HG03066 (cell line): ENCODE results near the gene ELFN2.

Source experiments
- ATAC-seq: cut with Tn5 transposase; IDR thresholded peaks from one replicate; pipeline ENCODE4 v1.9.1; 2021; ENCODE audit warnings: low read depth; ENCODE audit not compliant: unreplicated experiment

ELFN2 gene

DNA sequence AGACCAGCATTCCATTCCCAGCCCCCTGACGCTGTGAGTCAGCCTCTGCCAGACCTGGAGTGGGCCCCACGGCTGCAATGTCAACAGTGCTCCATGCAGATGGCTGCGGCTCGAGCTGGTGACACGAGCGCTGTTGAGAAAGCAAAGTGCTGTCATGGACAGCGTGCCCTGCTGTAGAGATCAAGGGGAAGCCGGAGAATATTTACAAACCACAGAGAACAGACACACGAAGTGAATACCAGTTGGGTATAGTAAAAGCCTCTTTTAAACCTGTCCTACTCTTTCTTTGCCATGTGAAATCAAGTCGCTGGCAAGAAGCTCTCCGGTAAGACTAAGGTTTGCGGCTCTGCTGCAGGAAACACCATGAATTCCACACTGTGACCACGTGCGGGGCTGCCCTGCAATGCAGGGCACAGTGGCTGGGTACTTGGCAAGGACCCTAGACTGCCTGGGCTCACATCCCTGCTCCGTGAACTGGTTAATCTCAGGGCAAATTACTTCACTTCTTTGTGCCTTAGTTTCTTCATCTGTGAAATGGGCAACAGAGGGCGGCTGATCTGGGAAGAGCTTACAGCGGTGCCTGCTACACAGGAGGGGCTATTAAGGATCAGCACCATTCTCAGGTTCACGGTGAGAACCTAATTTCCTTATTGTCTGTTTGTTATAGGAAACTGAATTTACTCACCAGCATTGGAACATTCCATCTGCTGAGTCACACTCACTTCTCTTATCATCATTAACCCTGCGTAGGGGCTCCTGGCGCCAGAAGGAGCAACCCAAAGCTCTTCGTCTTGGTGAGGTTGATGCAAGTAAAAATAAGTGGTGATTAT is 27.8 kb upstream of the ELFN2 start:
- no peak for ATAC-seq

DNA sequence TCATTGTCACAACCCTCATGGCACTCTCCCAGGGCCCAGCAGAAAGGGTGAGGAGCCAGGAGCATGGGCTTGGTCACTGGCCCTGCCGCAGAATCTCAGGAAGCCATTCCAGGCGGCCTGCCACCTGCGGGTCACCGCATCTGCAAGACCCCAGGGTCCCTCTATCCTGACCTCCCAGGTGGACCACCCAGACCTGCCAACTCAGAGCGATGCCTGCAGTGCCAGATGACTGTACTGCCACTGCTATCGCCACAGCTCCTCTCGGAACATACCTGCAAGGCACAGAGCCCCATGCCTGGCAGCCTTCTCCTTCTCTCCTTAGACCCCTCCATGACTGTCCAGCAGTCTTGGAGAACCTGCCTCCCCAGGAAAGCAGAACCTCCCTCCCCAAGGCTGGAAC is 26.4 kb upstream of the ELFN2 start:
- ATAC-seq: no peak

DNA sequence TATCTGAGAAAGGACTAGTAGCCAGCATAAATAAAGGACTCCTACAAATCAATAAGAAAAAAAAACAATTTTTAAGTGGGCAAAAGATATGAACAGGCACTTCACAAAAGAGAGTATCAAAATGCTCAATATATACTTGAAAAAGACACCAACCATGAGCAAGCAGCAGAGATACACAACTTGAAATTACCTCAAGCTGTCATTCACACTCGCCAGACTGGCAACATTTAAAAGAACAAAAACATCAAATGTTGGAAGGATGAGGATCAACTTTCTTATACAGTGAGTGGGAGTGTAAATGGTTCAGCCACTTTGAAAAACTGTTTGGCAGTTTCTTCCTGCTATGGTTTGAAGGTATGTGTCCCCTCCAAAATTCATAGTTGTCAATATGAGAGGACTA is 23.9 kb upstream of the ELFN2 start:
- ATAC-seq: no peak

DNA sequence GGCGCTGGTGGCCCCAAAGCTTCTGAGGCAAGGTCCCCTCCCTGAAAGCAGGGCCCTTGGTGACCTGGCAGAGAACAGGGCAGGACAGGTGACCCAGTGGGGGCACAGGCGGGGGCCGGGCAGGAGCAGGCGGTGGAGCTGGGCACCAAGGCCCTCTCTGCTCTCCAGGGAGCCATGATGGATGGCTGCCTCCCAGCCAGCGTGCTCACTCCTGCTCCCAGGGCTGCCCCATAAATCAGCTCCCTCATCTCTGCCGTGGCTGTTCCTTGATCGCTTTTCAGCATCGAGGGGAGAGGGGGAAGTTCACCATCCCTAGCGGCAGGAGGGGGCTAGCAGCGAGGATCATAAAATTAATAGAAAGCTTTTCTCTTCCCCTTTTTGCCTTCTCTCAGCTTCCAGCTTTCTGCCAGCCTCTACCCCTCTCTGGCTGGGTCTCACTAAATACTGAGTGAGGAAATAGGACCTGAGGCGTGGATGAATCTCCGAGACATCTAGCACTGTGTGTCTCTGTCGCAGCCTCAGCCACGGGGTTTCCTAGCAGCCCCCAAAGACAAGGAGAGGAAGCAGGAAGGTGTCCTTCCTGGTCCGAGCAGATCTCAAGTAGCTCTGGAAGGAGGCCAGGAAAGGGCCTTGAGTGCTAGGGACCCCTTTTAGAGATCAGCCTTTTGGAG is 22.2 kb upstream of the ELFN2 start:
- ATAC-seq: no peak

DNA sequence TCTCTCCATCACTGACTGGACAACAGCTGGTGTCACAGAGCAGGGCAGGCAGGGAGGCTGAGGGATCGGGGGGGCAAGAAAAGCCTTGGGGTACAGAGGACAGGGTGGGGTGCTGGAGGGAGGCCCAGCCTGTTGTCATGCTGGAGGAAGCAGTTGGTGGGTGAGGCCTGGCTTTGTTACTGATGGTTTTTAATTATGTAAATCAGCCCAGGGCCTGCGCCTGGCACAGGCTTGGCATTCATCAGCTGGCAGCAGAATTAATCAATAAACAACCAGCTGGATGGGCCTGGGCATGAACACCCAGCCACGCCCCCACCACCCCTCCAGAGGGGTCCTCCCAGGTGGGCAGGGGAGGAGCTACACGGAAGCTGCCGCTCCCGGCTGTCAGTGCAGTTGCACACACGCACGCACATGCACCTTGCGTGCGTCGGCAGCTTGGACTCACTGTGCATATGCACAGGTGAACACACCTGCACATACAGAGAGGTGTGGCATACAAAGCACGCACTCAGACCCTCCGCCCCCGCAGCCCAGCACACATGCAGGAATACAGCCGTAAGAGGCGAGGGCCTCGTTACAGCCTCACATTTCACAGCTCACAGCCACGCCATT is 21.3 kb upstream of the ELFN2 start:
- ATAC-seq: no peak

DNA sequence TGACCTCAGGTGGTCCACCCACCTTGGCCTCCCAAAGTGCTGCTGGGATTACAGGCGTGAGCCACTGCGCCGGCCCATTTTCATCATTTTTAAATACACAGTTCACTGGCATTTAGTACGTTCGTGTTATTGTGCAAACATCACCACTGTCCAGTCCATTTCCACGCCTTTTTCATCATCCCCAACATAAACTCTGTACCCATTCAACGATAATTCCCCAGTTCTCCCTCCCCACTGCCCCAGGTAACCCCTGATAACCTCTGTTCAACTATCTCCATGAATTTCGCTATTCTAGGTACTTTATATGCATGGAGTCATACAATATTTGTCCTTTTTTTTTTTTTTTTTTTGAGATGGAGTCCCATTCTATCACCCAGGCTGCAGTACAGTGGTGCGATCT is 18.2 kb upstream of the ELFN2 start:
- ATAC-seq: no peak

DNA sequence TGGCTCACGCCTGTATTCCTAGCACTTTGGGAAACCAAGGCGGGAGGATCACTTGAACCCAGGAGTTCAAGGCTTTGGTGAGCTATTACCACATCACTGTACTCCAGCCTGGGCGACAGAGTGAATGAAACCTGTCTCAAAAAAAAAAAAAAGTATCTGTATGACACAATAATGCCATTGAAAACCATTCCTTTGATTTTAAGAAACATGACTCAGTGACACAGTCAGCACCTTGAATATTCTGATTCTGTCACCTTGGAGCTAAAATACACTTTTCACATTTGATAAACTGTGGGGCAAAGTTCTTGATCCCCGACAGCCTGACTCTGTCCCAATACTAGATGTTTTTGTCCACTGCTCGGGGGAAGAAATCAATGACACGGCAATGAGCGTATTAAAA is 16.7 kb upstream of the ELFN2 start:
- no peak for ATAC-seq

DNA sequence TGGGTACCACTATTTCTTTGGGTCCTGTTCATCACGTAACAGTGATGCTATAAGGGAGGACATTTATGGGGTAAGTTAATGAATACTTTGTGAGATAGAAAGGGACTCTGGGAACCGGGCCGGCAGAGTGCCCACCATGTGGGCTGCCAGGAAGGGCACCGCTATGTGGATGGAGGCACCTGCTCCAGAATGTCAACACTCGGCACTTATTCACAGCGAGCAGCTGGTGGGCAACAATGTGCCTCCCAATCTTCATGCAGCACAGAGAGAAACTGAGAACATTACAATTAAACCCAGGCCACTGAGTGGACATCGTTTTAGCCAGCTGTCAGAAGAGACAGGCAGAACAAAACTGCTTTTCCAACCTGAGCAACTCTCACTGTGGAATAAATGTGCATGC is 15.8 kb upstream of the ELFN2 start:
- no peak for ATAC-seq

DNA sequence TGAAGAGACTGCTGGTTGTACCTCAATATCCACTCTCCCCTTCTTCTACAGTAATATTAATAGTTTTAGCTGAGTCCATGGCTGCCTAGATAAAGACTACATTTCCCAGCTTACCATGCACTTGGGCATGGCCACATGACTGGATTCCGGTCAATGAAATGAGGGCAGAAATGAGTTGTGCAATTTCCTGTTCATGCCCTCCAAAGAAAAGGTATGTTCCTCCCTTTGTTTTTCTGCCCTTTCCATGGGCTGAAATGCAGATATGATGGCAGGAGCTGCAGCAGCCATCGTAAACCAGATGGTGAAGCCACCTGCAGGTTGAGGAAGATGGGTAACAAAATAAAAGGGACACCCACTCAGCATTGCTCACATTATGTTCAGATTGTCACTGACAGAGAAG is 15.3 kb upstream of the ELFN2 start:
- no peak for ATAC-seq

DNA sequence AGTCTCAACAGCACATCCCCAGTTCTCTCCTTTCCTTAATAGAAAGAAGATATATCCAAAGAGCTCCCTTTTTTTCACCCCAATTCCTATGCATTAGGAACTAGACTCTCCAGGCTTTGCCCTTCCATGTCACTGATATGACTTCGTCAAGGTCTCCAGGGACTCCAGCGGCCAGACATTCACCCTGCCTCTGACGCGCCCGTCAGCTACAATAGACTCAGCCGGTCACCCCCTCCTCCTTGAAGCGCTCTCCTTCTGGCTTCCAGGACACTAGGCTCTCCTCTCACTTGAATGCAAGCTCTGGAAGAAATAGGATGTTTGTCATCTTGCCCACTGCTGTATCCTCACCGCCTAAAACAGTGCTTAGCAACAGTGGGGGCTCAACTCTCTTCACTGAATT is 14.9 kb upstream of the ELFN2 start:
- no peak for ATAC-seq

DNA sequence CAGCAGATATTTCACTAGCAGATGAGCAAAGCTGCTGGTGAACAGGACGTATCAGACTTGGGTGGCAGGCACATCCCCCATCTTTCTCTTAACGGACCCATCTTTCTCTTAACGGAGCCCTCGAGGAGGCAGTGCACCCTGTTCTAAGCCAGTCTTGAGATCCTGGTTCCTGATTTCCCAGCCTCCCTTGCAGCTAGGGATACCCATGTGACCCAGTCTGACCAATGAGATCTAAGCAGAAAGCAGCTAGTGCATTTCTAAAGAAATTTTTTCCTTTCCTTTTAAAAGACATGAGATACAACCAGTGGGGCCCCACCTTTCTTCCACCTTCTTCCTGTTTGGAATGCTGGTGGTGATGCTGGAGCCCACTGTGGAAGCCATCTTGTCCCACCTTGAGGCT is 13.6 kb upstream of the ELFN2 start:
- ATAC-seq: no peak

DNA sequence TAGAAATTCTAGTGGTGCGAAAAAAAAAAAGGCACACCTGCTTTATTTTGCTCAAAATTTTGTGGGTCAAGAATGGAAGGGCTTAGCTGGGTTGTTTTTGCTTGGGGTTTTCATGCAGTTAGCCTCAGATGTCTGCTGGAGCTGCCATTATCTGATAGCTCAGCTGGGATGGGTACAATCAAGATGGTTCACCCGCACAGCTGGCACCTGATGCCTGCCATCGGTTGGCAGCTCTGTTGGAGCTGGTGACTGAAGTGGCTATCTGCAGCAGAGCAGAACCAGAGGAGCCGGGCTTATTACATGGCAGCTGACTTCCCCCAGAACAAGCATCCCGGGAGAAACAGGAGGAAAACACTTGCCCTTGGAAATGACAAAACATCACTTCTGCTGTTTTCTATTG is 12.1 kb upstream of the ELFN2 start:
- ATAC-seq: no peak

DNA sequence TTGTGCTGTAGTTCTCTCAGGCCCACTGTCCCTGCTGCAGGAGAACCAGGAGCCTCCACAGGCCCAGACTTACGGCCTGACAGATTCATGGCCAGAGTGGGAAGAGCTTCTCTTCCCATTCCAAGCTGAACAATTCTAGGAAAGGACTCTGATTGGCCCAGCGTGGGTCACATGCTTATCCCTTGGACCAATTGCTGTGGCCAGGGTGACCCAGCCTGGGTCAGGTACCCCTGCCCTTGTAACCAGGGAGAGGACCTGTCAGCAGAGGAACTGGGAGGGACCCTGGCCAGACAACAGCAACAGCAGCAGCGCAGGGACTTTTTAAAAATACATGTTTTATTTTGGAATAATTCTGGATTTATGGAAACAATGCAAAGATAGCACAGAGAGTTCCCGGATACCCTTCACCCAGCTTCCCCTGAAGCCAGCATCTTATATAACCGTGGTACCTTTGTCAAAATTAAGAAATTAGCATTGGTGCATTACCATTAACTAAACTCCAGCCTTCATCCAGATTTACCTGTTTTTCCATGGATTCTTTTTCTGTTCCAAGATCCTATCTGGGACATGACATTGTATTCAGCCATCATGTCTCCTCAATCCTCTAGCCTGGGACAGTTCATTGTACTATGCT is 8.8 kb upstream of the ELFN2 start:
- ATAC-seq: no peak

DNA sequence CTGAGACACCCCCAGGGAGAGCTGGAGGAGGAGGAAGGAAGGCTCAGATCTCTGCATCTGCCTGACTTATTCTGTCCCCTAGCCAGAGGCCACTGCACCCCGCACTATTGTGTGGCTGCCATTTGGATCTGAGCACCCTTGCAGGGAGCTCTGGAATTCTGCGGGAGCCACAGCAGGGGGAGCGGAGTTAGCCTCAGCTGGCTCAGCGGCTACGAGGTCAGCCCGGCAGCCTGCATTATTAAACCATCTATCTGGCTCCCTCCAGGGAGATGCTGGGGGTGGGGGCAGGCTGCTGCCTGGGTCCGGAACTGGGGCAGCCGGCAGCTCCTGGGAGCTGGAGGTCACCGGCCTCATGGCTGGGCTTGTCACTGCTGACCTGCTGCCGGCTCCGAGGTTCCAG is 6.5 kb upstream of the ELFN2 start:
- no peak for ATAC-seq

DNA sequence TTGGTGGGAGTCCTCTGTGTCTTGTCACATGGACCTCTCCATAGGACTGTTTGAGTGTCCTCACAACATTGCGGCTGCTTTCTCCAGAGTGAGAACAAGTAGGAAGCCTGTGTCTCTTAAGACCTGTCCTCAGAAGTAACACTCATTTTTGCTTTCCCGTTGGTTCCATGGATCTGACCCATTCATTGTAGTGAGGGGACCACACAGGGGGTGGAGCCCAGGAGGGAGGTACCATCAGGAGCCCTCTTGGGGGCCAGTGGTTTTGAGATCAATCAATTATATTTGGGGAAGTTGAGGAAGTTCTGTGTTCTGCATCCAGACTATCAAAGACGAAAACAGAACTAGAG is 5.4 kb upstream of the ELFN2 start:
- ATAC-seq: no peak

DNA sequence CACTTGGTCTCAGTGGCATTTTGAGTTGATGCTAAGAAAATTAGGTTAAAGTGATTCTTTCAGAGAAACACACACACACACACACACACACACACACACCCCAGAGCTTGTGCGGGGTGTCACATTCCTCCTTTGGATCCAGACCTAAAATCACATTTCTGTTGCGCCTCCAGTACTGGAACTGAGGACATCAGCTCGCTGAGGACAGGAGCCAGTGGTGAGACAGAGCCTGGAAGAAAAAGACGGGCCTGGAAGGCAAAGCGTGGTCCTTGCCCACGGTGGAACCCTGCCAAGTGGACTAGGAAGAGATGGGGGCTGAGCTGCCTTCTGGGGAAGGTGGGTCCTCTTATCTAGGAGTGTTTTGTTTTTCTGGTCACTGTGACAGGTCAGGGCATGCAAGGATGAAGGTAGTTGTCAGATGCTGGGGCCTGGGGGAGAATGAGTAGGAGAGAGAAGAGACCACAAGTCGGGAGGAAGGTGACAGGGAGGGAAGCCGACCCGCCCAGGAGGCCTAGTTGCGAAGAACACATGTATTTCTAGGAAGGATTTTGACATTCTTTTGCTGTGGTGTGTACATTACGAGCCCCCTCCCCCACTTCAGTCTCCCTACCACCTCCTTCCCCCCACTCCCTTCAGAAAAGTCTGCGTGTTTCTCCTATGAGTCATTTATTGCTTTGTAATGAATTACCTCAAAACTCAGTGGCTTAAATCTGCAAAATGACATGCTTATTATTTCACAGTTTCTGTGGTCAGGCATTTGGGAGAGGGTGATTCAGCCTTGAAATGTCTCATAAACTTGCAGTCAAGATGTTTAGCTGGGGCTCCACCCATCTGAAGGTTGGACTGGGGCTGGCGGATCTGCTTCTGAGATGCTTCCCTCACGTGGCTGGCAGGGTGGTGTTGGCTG is 4.8 kb upstream of the ELFN2 start:
- ATAC-seq: no peak

DNA sequence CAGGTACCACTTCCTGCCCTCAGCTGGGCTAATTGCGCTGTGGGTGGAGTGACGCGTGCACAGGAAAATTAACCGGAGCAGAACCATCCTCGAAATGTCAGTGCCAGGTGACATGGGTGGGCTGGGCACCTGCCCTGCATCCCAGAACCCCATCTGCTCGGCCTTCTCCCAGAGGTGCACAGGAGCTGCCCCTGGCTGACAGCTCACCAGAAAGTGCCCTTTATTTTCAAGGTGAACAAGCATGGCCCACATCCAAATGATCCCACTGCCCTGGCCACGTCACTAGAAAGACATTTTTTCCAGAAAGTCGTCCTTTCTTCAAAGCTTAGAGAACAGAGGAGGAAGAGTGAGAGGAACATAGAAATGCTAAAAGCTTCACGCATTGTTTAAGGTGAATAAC is 4.1 kb upstream of the ELFN2 start:
- no peak for ATAC-seq

DNA sequence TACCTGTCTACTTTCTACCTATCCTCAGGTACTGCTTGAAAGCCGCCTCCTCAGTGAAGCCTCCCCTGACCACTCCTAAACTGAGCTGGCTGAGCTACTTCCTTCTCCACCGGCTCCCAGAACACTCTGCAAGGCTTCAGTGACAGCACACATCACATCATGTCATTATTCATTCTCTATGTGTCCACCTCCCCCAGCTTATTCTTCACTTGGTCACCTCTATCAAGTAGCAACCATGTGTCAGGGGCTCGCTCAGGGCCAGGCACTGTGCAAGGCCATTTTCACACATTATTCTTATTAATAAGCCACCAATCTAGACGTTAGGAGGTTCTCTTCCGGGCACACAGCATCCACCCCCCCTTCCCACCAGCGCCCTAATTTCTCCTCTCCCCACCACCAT is 3.7 kb upstream of the ELFN2 start:
- no peak for ATAC-seq

DNA sequence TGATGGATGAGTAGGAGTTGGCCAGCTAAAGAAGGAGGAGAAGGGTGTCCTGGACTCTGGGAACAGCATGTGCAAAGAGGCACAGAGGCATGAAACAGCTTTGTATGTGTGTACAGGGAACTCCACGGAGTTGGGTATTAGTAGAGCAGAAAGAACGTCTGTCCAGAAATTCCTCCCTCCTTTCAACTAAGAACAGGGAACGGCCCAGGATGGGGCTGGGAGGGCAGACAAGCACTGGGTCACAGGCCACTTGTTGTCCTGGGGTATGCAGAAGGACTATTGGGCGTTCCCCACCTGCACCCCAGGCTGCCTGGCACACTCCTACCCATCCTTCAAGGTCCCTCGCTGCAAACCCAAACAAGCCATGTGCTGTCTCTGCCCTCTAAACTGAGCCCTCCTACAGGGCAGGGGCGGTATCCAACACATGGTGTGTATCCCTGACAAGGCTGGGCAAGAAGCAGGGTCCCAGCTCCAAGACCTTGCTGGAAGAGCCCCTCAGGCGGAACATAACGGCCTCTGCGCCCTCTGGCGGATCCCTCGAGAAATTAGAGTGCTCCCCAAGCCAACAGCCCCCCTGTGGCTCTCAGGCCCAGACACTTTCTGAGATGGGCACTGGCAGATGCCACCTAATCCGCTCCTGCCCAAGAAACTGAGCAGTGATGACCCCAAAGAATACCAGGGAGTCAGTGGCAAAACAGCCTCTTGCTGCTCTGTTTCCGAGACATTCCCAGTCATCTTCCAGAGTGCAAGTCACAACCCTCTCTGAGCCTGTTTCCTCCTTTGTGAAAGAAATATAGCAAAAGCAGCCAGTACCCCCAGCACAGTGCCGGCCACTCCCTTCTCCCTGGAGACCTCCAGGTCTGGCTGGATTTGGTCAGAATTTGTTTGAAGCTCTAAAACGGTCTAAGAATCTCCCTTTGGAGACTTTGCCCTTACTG is 1.6 kb upstream of the ELFN2 start:
- no peak for ATAC-seq
